Left lung (tissue), 10 donors: ENCODE results near the gene ARHGAP21. TPM values are rescaled to one million over a fixed set of nuclear protein-coding genes. Genes with fewer than 3 reads are reported as not detected.

Source experiments
- ATAC-seq: fragments of 200-7000 bp; cut with Tn5 transposase; one replicate; pipeline ENCODE4 v1.9.1; 2020; ENCODE audit warnings: moderate library complexity
- DNase-seq, 4 donors: peaks; one replicate each; pipeline ENCODE4 v3.0.0-alpha.2; 2013 to 2020
- H3K27ac ChIP-seq, 2 donors: fragments of 200-600 bp; sonication (generic) in 1 of 2; one replicate each; pipeline versions ENCODE4 v1.5.0 to v1.8.0; 2020 to 2021
- H3K27me3 ChIP-seq, 2 donors: fragments of 200-600 bp; sonication (generic) in 1 of 2; one replicate each; pipeline versions ENCODE4 v1.5.0 to v1.8.0; 2020 to 2021
- H3K36me3 ChIP-seq, 2 donors: fragments of 200-600 bp; sonication (generic) in 1 of 2; one replicate each; pipeline versions ENCODE4 v1.5.0 to v1.8.0; 2020 to 2021
- H3K4me1 ChIP-seq, 2 donors: fragments of 200-600 bp; one replicate each; pipeline ENCODE4 v1.8.0; 2021
- H3K4me3 ChIP-seq, 2 donors: fragments of 200-600 bp; sonication (generic) in 1 of 2; one replicate each; pipeline versions ENCODE4 v1.5.0 to v1.8.0; 2020 to 2021; ENCODE audit warnings: mild to moderate bottlenecking in 1 of 2
- H3K9me3 ChIP-seq, 2 donors: fragments of 200-600 bp; sonication (generic) in 1 of 2; one replicate each; pipeline versions ENCODE4 v1.5.0 to v1.8.0; 2020 to 2021
- CTCF ChIP-seq, 2 donors: fragments of 200-600 bp; sonication (generic) in 1 of 2; IDR thresholded peaks; one replicate each; pipeline versions ENCODE4 v1.5.0 to v1.8.0; 2021; ENCODE audit warnings: antibody characterized with exemption in 2 of 2
- intact Hi-C, 2 donors: fragments of 100-400 bp; cut with DNase I; formaldehyde crosslinking; loops; one replicate each; pipeline versions ENCODE4 v1.11.2 to v1.14.2; 2022
- polyA plus RNA-seq, 6 donors: library from polyadenylated mRNA; unstranded; fragments of 120-200 nt; gene quantifications; one replicate each; pipeline ENCODE4 v1.2.1, GENCODE V29; 2013; ENCODE audit not compliant: insufficient read length in 6 of 6
- total RNA-seq, 2 donors: library from RNA; stranded (reverse); fragmentation: NEBNext Ultra II Directional; extraction: Animal tissue kit (Norgen Biotek cat#: 25700); gene quantifications; one replicate each; pipeline ENCODE4 v1.2.1, GENCODE V29; 2021
- donor health status: DM: no; HTN: yes; CAD: no.
- donor health status: DM: no; HTN: no; CAD: no.

Gene ARHGAP21
- total and polyA plus RNA-seq, 8 donors = 74.3 to 155 (median 126) TPM

GRCh38 chr10:24579448-24579847 lies 144.2 kb downstream of the ARHGAP21 start:
- DNase-seq (no peak), ATAC-seq (no peak)
- intact Hi-C loops = no loop called here
- Histone ChIP-seq H3K36me3 (peaks cover 0 to 2% of the 10 kb centered on the region in 2 donors), H3K27me3 (no peaks in the 10 kb centered on the region), H3K27ac (no peak overlapping the region), H3K4me1 (no peaks in the 10 kb centered on the region), H3K9me3 (no peaks in the 10 kb centered on the region), H3K4me3 (no peak overlapping the region)
- no peak for TF ChIP-seq CTCF (IDR thresholded peaks at IDR 0.05)

- no peak for TF ChIP-seq CTCF (IDR thresholded peaks at IDR 0.05)
- DNase-seq (no peak), ATAC-seq (no peak)
- H3K27me3 ChIP-seq = no peaks in the 10 kb centered on the region
- no peaks in the 10 kb centered on the region for H3K36me3 ChIP-seq
- no peak overlapping the region for H3K27ac ChIP-seq
- intact Hi-C loops = no loop called here
- H3K4me3 ChIP-seq = no peak overlapping the region
- no peaks in the 10 kb centered on the region for H3K4me1 ChIP-seq
- H3K9me3 ChIP-seq = no peaks in the 10 kb centered on the region
Observed at GRCh38 chr10:24575481-24576002, 148.1 kb downstream of the ARHGAP21 start.

GRCh38 chr10:24574578-24575155 lies 149.0 kb downstream of the ARHGAP21 start:
- no peak for TF ChIP-seq CTCF (IDR thresholded peaks at IDR 0.05)
- Histone ChIP-seq H3K9me3 (no peaks in the 10 kb centered on the region), H3K4me3 (no peak overlapping the region), H3K36me3 (no peaks in the 10 kb centered on the region), H3K4me1 (no peaks in the 10 kb centered on the region), H3K27me3 (no peaks in the 10 kb centered on the region), H3K27ac (no peak overlapping the region)
- intact Hi-C loops = no loop called here
- DNase-seq (no peak), ATAC-seq (no peak)

- no peak overlapping the region for H3K27ac ChIP-seq
- no peaks in the 10 kb centered on the region for H3K36me3 ChIP-seq
- ATAC-seq (peak; percentile 34), DNase-seq (no peak)
- no peak for TF ChIP-seq CTCF (IDR thresholded peaks at IDR 0.05)
- intact Hi-C loops = no loop called here
- H3K9me3 ChIP-seq = no peaks in the 10 kb centered on the region
- no peaks in the 10 kb centered on the region for H3K4me1 ChIP-seq
- no peak overlapping the region for H3K4me3 ChIP-seq
- H3K27me3 ChIP-seq = no peaks in the 10 kb centered on the region
Observed at GRCh38 chr10:24574161-24574560, 149.5 kb downstream of the ARHGAP21 start.

- Histone ChIP-seq H3K27me3 (no peaks in the 10 kb centered on the region), H3K36me3 (no peaks in the 10 kb centered on the region), H3K9me3 (no peaks in the 10 kb centered on the region), H3K27ac (no peak overlapping the region), H3K4me3 (no peak overlapping the region), H3K4me1 (no peaks in the 10 kb centered on the region)
- intact Hi-C loops = no loop called here
- DNase-seq = no peak
- no peak for TF ChIP-seq CTCF (IDR thresholded peaks at IDR 0.05)
- ATAC-seq = no peak
Observed at GRCh38 chr10:24571870-24572450, 151.7 kb downstream of the ARHGAP21 start.
